Fibroblast of pulmonary artery (primary cell): ENCODE measurements around the gene CHN2.

Experiments used
- DNase-seq: peaks from one replicate; pipeline ENCODE4 v3.0.0-alpha.2; 2010; ENCODE audit warnings: low read depth
- H3K4me3 ChIP-seq: replicated peaks from 2 replicates; pipeline ENCODE4 v1.5.1; 2011; ENCODE audit warnings: low read depth, mild to moderate bottlenecking, control low read depth, low read length, moderate library complexity
- TF ChIP-seq, protein P1 (sequence below): IDR thresholded peaks from 2 replicates; pipeline ENCODE4 v1.5.1; 2011; ENCODE audit warnings: mild to moderate bottlenecking, control low read depth, low read length, inconsistent platforms; ENCODE audit errors: missing control alignments

Gene CHN2

GRCh38 chr7:29442146-29442545 is 247.6 kb downstream of the CHN2 start:
- TF ChIP-seq, protein P1, sequence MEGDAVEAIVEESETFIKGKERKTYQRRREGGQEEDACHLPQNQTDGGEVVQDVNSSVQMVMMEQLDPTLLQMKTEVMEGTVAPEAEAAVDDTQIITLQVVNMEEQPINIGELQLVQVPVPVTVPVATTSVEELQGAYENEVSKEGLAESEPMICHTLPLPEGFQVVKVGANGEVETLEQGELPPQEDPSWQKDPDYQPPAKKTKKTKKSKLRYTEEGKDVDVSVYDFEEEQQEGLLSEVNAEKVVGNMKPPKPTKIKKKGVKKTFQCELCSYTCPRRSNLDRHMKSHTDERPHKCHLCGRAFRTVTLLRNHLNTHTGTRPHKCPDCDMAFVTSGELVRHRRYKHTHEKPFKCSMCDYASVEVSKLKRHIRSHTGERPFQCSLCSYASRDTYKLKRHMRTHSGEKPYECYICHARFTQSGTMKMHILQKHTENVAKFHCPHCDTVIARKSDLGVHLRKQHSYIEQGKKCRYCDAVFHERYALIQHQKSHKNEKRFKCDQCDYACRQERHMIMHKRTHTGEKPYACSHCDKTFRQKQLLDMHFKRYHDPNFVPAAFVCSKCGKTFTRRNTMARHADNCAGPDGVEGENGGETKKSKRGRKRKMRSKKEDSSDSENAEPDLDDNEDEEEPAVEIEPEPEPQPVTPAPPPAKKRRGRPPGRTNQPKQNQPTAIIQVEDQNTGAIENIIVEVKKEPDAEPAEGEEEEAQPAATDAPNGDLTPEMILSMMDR, result no peak
- DNase-seq, result peak; percentile 28
- H3K4me3 ChIP-seq, result no peak overlapping the region

DNA sequence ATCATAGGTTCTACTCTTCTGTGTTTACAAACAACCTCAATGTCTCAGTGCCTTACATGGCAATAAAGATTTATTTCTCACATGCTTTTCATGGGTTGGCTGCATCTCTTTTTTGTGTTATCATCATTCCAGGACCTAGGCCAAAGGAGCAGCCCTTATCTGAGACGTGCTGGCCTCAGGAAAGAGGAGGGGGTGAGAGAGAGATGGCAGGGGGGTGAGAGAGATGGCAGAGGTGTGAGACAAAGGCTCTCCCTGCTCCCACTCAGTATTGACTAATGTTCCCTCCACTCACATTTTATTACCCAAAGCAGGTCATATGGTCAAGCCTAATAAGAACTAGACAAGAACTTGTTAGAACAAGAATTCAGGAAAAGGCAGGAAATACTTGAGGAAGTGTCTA is 249.0 kb downstream of the CHN2 start:
- TF ChIP-seq, protein P1, result no peak
- no peak for DNase-seq
- H3K4me3 ChIP-seq, result no peak overlapping the region

- TF ChIP-seq, protein P1, result no peak
- H3K4me3 ChIP-seq, result no peak overlapping the region
- DNase-seq, result no peak
Measured at GRCh38 chr7:29444267-29444666, 249.7 kb downstream of the CHN2 start.

GRCh38 chr7:29445736-29446135 is 251.2 kb downstream of the CHN2 start:
- TF ChIP-seq, protein P1, result no peak
- DNase-seq, result no peak
- H3K4me3 ChIP-seq, result no peak overlapping the region

DNA sequence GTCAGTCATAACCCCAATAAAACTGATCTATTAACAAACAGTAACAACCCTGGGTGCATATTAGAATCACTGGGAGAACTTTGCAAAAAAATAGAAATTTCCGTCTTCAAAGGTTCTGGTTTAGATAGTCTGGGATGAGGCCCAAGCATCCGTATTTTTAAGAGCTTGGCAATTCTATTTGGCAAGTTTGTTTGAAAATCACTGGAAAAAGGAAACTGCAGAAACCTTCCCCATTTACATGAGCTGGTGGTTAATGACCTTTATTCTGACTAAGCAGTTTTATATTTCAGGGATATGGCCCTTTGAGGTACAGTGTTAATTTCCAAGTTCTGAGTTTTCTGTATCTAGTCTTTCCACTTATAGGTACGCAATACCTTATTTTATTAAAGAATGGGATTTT is 253.3 kb downstream of the CHN2 start:
- no peak overlapping the region for H3K4me3 ChIP-seq
- TF ChIP-seq, protein P1, result no peak
- DNase-seq, result peak; percentile 20

- no peak for DNase-seq
- H3K4me3 ChIP-seq, result no peak overlapping the region
- TF ChIP-seq, protein P1, result no peak
Measured at GRCh38 chr7:29449569-29450260, 255.1 kb downstream of the CHN2 start.

DNA sequence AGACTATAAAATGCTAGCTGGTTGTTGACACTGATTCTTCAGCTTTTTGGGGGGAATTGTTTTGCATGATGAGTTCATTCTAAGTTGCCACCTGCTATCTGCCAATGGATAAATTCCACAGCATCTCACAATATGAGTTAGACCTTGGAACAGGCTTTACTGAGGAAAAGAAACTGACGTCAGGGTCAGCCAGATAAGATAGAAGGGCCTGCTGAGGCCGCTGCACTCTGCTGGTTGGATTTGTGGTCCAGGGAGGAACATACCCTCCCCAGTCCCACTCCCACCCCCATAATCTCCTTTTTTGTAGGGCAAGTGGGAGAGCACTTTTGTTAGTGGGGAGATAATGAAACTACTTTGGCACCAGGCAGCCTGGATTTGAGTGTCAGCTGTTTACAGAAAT is 258.4 kb downstream of the CHN2 start:
- TF ChIP-seq, protein P1, result no peak
- peak; percentile 9 for DNase-seq
- H3K4me3 ChIP-seq, result no peak overlapping the region
